SKM-1 treated with dmso at 0.1 percent for 144 hours (cell line): Measurements from ENCODE around the gene TLK2.

Experiments
- DNase-seq: peaks from one replicate; lab custom pipeline; 2025; ENCODE audit not compliant: unreplicated experiment; lab: John Stamatoyannopoulos, UW

TLK2 gene

DNA sequence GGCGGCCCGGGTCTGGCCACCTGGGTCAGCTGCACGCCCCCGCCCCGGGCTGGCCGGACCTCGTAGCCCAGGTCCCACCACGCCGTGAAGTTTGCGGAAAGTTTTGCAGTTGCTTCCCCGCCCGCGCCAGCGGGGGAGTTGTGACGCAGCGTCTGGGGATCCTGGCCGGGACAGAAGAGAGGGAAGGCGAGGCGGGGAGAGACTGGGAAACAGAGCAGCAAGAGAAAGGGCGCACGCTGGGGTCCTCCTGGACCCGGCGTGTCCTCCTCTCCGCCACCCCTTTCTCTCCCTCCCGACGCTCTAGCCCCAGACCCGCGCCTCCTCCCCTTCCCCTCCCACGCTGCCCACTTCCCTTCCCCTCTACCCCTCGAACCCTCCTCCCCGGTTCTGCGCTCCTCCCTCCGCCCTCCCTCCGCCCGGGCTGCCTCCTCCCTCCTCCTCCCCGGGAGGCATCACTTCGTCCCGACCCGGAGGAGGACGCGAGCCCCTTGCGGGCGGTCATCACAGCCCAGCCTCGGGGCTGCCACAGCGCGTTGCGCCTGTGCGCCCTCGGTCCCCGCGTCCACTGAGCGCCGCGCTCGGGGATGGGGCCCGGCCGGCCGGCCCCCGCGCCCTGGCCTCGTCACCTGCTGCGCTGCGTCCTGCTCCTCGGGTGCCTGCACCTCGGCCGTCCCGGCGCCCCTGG, 148.7 kb downstream of the TLK2 start, which contains the start of gene MRC2:
TSS of gene MRC2 (plus strand) at position 452 of the 685 bp plus-strand sequence. CDS start at position 585, 133 bp downstream.
- DNase-seq: peak; percentile 78

GRCh38 chr17:62627904-62628633, 149.4 kb downstream of the TLK2 start:
- DNase-seq: peak; percentile 23

DNA sequence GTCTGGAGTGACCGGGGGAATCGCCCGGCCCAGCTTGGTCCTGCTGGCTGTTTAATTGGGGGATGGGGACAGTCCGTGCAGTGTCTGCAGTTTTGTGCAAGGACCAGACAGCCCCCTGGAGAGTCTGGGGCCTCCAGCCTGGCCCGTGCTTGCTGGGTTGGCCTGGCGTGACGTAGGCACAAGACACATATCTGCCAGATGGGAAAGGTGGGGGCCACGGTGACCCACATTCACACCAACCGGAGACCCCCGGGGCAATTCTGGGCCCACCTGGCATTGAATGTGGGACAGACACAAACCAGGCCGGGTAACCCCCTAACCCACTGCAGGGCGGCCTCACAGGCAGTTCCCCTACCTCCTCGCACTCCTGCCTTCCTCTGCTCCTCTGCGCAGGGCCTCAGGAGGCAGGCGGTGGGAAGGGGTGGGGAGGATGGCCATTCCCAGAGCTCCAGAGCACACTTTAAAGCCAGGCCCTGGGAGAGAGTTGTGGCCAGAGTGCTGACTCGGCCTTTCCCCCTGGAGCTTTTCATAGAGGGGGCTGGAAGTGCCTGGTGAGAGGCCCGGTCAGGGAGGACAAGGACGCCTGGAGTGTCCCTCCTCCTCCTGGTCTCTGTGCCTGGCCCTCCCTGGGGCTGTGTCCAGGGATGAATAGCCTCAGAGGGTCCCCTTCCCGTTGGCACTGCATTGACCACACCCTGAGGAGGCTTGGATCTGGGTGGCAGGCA, 150.4 kb downstream of the TLK2 start:
- DNase-seq: no peak

DNA sequence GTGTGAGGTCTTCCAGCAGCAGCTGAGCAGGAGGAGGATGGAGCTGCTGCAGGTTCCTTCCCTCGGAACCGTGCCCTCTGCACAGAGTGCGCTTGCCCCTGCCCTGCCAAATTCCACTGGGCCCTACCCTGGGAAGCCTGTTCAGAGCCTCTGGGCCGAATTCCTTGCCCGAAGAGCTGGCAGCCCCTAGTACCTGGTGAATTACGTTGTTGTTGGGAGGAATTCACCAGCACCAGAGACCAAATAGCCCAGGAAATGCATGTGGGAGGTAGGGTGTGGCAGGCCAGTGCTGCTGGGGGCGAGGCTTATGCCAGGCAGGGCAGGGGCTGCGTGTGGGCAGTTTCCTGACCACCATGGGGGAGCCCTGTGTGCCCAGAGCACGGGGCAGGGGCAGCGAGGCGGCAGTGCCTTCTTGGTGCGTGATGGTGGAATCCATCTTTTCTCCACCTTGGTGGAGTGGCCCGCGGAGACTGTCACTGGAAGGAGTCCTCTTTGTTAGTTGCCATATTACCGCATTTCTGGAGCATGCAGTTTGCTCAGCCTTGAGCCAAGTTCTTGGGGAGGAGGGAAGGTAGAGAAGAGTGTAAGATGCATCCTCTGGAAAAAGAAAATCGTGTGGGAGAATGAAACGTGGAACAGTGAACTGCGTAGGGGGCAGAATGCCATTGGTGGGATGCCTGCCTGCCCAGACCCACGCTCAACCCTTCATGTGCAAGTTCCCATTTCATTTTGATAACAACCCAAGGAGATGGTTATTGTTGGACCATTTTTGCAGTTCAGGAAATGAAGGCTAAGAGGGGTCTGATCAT, 151.1 kb downstream of the TLK2 start:
- no peak for DNase-seq

DNA sequence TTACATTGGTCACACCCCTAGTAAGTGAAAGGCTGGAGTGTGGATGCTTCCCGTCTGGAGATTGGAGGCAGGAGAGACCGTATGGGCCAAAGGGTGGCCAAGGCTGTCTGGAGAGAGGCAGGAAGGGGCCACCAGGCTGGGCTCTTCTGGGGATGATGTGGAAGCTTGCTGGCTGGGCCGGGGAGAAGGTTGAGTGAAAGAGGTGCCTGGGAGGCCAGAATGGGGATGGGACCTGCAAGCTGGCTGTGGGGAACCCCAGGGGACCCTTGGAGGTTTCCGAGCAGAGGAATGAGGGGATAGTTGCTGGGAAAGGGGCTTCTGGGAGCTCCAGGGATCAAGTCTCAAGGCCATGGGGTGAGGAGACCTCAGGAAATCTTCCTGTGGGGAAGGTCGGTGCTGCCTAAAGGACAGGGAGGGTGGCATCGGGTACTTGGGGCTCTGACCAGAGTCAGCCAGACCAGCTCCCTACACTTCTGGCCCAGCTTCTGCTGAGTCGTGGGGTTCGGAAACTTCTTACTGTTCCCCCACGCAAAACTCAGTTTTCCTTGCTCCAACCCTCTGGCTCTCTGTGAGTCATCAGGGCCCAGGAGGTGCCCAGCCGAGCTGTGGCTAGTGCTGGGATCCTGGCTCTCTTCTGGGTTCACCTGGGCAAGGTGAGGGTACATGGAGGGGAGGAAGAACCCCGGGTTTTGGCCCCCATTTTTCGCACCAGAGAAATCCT, 151.9 kb downstream of the TLK2 start:
- no peak for DNase-seq

GRCh38 chr17:62631086-62631935, 152.7 kb downstream of the TLK2 start:
- no peak for DNase-seq

DNA sequence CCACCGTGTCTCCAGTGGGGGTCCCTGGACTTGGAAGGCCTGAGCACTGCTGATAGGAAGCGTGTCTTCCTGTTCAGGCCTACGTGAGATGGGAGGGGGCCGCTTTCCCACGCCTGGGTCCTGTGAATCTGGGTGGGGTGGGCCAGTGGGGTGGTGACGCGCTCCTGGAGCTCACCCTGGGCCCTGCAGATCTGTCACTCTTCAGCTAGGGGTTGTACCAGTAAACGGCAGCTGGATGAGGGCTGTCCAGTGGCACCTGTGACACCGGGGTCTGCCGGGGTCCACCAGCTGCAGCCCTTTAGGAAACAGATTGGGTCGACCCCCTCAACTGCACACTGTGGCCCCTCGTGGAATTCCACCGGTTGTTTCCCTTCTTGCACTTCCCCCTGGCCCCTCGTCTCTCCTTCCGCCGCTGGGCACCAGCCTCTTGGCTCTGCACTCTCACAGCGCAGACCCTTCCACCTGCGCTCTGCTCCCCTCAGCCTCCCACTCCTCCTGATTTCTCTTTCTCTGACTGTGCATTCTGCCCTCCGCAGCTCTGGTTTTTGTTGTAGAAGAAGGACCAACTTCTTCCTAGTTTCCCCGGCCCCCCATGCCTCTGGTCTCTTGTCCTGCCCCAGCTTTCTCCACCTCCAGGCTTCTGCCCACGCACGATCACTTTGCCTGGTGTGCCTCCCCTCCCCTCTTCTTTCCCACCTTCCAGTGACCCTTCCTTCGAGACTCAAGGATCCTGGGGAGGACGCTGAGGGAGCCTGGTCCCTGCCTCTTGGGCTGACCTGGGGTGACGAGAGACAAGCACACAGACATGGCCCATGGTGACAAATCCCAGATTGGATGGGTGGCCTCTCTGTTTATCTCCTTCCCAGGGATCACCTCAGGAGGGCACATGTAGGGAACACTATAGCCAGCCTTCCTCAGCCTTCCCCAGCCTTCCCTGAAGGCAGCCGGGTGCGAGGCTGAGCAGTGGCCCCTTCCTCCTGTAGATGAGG, 153.6 kb downstream of the TLK2 start:
- DNase-seq: no peak

DNA sequence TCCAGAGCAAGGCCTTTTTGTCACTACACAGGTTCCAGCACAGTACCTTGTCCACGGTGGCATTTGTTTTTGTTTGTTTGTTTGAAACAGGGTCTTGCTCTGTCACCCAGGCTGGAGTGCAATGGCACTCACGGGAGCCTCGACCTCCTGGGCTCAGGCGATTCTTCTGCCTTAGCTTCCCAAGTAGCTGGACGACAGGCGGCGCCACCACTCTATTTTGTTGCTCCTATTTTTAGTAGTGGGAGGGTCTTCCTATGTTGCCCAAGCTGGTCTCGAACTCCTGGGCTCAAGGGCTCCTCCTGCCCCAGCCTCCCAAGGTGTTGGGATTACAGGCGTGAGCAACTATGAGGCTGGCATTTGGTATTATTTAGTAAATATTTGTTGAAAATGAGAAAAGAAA, 159.2 kb downstream of the TLK2 start:
- no peak for DNase-seq

- no peak for DNase-seq
Measured at GRCh38 chr17:62641153-62641552, 162.5 kb downstream of the TLK2 start.

DNA sequence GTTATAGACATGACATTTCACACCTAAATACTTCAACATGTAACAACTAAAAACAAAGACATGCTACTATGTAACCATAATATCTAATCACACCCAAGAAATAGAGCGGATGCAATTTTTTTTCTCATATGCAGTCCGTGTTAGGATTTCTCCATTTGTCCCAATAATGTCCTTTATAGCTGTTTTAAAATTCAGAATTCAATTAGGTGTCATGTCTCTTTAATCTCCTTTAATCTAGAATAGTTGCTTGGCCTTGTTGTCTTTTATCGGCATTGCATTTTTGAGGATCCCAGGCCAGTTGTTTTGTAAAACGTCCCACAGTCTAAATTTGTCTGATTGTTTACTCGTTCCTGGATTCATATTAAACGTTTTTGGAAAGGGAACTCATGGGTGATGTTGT, 163.3 kb downstream of the TLK2 start:
- DNase-seq: no peak

GRCh38 chr17:62643496-62643895, 164.9 kb downstream of the TLK2 start:
- DNase-seq: no peak

DNA sequence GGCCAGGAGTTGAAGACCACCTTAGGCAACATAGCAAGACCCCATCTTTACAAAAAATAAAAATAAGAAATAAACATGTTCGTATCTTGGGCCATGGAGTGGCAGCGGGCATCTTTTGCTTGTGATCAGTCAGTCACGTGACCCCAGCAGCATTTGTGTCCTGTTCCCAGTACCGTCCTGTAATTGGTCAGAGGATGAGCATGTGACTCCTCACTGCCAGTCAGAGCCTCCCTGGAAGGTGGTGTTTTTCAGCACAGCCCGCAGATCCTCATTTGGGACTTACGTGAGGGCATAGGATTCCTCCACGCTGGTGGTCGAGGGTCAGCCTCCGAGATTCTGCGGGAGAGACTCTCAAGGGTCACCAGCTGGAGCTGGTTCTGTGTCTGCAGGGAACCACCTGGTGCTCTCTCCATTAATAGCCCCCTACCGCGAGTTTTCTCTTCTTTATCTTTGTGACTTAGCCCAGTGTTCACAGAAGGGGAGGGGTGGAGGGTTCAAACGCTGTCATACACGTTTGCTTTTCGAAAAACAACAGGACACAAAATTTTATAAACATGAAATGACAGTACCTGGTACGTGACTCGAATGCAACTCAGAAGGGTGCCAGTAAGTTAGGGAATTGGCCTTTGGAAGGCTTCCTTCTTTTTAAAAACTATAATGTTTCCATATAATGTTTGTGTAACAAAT, 166.0 kb downstream of the TLK2 start:
- no peak for DNase-seq

DNA sequence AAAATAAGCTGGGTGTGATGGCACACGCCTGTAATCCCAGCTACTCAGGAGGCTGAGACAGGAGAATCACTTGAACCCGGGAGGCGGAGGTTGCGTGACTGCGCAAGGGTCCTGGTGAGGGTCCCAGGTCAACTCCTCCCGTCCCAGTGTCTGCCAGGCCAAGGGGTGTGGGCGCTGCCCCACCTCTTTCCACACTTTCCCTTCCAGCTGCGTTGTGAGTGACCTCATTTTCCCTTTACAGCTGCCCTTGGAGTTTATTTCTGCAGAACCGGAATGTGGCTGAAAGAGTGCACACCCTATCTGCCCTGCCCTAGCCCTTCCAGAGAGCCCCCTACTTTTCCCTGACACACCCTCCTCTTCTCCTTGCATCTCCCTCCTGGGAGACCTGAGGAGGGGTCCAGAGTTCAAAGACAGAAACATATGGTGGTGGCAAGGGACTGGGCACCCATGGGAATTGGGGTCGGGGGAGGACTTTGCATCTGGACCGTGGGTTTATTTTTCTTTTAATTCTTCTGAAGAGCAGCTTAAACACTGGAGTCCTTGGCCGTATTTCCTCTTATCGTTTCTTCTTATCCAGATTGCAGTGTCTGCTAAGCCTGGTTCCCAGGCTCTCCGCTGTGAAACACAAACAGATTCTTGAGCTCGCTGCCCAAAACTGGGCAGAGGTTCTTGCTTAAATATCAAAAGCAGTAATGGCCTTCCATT, 169.8 kb downstream of the TLK2 start:
- no peak for DNase-seq

DNA sequence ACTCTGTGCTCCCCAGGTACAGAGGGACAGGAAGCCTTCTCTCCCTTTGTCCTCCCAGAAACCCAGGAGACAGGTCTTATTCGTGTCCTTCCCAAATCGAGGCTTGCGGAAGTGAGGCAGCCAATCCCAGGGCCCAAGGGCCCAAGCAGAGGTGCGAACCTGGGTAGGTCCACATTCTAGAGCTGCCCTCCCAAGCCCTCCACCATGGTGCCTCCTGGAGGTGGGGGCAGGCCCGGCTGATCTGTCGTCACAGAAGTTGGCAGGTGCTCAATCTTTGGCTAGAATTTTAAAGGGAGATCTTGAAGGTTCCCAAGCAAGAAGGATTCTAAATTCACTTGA, 170.3 kb downstream of the TLK2 start:
- DNase-seq: no peak

GRCh38 chr17:62649570-62649969, 170.9 kb downstream of the TLK2 start:
- no peak for DNase-seq

- DNase-seq: no peak
Measured at GRCh38 chr17:62650587-62650986, 172.0 kb downstream of the TLK2 start.

- DNase-seq: peak; percentile 85
Measured at GRCh38 chr17:62652251-62653001, 173.8 kb downstream of the TLK2 start.
